Measurements from ENCODE around the gene GPR42. TPM values are rescaled to one million over a fixed set of nuclear protein-coding genes. Genes with fewer than 3 reads are reported as not detected.

Gene GPR42
- total and polyA plus RNA-seq, 2 of the 4 experiments (the other 2 are of a cell fraction), result not detected

DNA sequence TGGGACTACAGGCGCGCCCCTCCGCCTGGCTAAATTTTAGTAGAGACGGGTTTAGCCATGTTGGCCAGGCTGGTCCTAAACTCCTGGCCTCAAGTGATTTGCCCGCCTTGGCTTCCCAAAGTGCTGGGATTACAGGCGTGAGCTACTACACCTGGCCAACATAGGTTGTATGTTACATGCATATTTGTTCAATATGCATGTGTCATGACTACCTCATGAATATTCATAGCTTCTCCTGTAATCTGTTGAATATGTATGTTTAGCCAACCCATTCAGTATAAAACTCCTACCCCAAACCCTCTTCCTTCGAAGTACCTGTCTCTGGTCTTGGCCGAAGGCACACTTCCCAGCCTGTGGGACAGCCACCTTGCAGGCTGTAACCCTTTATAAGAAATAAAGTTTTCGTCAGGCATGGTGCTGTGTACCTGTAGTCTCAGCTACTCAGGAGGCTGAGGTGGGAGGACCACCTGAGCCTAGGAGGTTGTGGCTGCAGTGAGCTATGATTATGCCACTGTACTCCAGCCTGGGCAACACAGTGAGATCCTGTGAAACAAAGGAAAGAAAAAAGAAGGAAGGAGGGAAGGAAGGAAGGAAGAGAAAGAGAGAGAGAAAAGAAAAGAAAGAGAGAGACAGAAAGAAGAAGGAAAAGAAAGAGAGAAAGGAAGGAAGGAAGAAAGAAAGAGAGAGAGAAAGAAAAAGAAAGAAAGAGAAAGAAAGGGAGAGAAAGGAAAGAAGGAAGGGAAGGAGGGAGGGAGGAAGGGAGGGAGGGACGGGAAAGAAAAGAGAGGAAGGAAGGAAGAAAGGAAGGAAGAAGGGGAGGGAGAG lies 29.3 kb downstream of the GPR42 start:
- POLR2A ChIA-PET (ENCODE audit: unreplicated experiment), result no interaction called here
- CTCF ChIA-PET, result no interaction called here
- in situ Hi-C loops (cut with MboI; ENCODE audit: low sequenced_read_pairs) (no loop called here), intact Hi-C loops (cut with micrococcal nuclease) (no loop called here), dilution Hi-C loops (cut with HindIII; ENCODE audit: low sequenced_read_pairs, unreplicated experiment) (no loop called here)
- BruUV-seq (replicated peaks), result no TSS peak
- Histone ChIP-seq H4K91ac (ENCODE audit: insufficient read depth, low read depth, low read length) (no peak overlapping the region), H3K14ac (replicated peaks; ENCODE audit: low read depth, low read length) (no peak overlapping the region), H3K4me2 (ENCODE audit: low read depth, low read length) (no peak overlapping the region), H2AK5ac (ENCODE audit: low read depth, low read length) (no peak overlapping the region), H4K8ac (ENCODE audit: low read depth in 2 of 2, low read length in 2 of 2) (no peak overlapping the region), H2AK9ac (replicated peaks; ENCODE audit: low read depth, low read length, poor library complexity) (no peak overlapping the region), H2BK15ac (ENCODE audit: low read depth, low read length) (no peak overlapping the region), H3K27me3 (ENCODE audit: control insufficient read depth, insufficient read depth, low read length) (peaks cover 1% of the 10 kb centered on the region; the same call in 1 of the 2 replicates), H4K20me1 (ENCODE audit: insufficient read depth, low read length) (no peaks in the 10 kb centered on the region), H3K9me3 (ENCODE audit: control insufficient read depth, insufficient read depth, low read length) (no peaks in the 10 kb centered on the region), H3K4ac (ENCODE audit: low read depth, low read length) (no peak overlapping the region), H2BK120ac (ENCODE audit: low read depth, low read length) (no peak overlapping the region), H4K5ac (ENCODE audit: low read depth, low read length) (no peak overlapping the region), H3K4me1 (ENCODE audit: control insufficient read depth, insufficient read depth, low read length) (no peaks in the 10 kb centered on the region), H3K56ac (ENCODE audit: extremely low read depth, insufficient read depth, low read length) (no peak overlapping the region), H3K23ac (ENCODE audit: low read depth, low read length) (no peak overlapping the region), H3K18ac (ENCODE audit: low read depth, low read length) (no peak overlapping the region), H2BK5ac (ENCODE audit: low read depth, low read length, poor library complexity, severe bottlenecking) (no peak overlapping the region), H2BK20ac (ENCODE audit: low read depth, low read length) (no peak overlapping the region), H3K79me1 (ENCODE audit: low read depth in 1 of 2, low read length in 2 of 2) (no peaks in the 10 kb centered on the region), H3K9ac (ENCODE audit: low read depth, low read length) (no peak overlapping the region), H3K9me1 (ENCODE audit: insufficient read depth, low read length) (no peaks in the 10 kb centered on the region), H2AFZ (replicated peaks; ENCODE audit: low read length, poor library complexity) (no peak overlapping the region), H3K27ac (ENCODE audit: insufficient read depth, low read length) (no peak overlapping the region), H3K36me3 (ENCODE audit: control insufficient read depth, insufficient read depth, low read length) (no peaks in the 10 kb centered on the region), H3K4me3 (ENCODE audit: insufficient read depth, low read depth, low read length) (no peak overlapping the region)
- WGBS, 2 experiments (ENCODE audit: extremely low coverage in 2 of 2, insufficient read length in 1 of 2), result no CpG with 5 or more reads among the region's 10 CpGs
- ATAC-seq (ENCODE audit: low read depth) (no peak), DNase-seq (no peak)
- no peak for TF ChIP-seq USF2 (IDR thresholded peaks at IDR 0.05; ENCODE audit: low read depth, low read length)
- TF ChIP-seq MAFK (IDR thresholded peaks at IDR 0.05; ENCODE audit: low read depth, low read length), result no peak
- TF ChIP-seq CEBPB (IDR thresholded peaks at IDR 0.05; ENCODE audit: low read depth, low read length), result no peak
- no peak for TF ChIP-seq ELK1 (IDR thresholded peaks at IDR 0.05; ENCODE audit: borderline replicate concordance, low read depth, low read length)
- no peak for TF ChIP-seq BHLHE40 (IDR thresholded peaks at IDR 0.05; ENCODE audit: low read depth, low read length)
- TF ChIP-seq RFX5 (IDR thresholded peaks at IDR 0.05; ENCODE audit: low read depth, low read length), result no peak
- TF ChIP-seq MXI1 (IDR thresholded peaks at IDR 0.05; ENCODE audit: borderline replicate concordance, low read depth, low read length), result no peak
- no peak for TF ChIP-seq POLR2A (IDR thresholded peaks at IDR 0.05; ENCODE audit: low read depth, low read length)
- TF ChIP-seq SMC3 (IDR thresholded peaks at IDR 0.05; ENCODE audit: low read depth, low read length), result no peak
- TF ChIP-seq CHD1 (IDR thresholded peaks at IDR 0.05; ENCODE audit: low read depth, low read length), result no peak
